Measurements from ENCODE around the gene TSPAN31.

- TF ChIP-seq, protein P1, sequence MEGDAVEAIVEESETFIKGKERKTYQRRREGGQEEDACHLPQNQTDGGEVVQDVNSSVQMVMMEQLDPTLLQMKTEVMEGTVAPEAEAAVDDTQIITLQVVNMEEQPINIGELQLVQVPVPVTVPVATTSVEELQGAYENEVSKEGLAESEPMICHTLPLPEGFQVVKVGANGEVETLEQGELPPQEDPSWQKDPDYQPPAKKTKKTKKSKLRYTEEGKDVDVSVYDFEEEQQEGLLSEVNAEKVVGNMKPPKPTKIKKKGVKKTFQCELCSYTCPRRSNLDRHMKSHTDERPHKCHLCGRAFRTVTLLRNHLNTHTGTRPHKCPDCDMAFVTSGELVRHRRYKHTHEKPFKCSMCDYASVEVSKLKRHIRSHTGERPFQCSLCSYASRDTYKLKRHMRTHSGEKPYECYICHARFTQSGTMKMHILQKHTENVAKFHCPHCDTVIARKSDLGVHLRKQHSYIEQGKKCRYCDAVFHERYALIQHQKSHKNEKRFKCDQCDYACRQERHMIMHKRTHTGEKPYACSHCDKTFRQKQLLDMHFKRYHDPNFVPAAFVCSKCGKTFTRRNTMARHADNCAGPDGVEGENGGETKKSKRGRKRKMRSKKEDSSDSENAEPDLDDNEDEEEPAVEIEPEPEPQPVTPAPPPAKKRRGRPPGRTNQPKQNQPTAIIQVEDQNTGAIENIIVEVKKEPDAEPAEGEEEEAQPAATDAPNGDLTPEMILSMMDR (conservative IDR thresholded peaks at IDR 0.05; ENCODE audit: low read depth in 2 of 2), result no peak
- no peak for TF ChIP-seq EZH2 (IDR thresholded peaks at IDR 0.05; ENCODE audit: low read depth, unreplicated experiment)
- TF ChIP-seq POLR2AphosphoS5 (IDR thresholded peaks at IDR 0.05; ENCODE audit: low read depth), result no peak
- no peak for TF ChIP-seq EZH2phosphoT487 (IDR thresholded peaks at IDR 0.05; ENCODE audit: unreplicated experiment)
- no peak for TF ChIP-seq ZNF331 (CRISPR knock-in tag; IDR thresholded peaks at IDR 0.05; ENCODE audit: low read depth)
- TF ChIP-seq, protein P2, sequence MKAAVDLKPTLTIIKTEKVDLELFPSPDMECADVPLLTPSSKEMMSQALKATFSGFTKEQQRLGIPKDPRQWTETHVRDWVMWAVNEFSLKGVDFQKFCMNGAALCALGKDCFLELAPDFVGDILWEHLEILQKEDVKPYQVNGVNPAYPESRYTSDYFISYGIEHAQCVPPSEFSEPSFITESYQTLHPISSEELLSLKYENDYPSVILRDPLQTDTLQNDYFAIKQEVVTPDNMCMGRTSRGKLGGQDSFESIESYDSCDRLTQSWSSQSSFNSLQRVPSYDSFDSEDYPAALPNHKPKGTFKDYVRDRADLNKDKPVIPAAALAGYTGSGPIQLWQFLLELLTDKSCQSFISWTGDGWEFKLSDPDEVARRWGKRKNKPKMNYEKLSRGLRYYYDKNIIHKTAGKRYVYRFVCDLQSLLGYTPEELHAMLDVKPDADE (IDR thresholded peaks at IDR 0.05), result no peak
- no peak for TF ChIP-seq CREB1 (CRISPR knock-in tag; IDR thresholded peaks at IDR 0.05; ENCODE audit: low read depth)
These were observed 35.6 kb downstream of the TSPAN31 start for GRCh38 chr12:57780284-57780897.

All from GM23338 (cell line).